Measurements from ENCODE around the gene ASB13. TPM values are rescaled to one million over a fixed set of nuclear protein-coding genes. Genes with fewer than 3 reads are reported as not detected.

The ASB13 gene
- total RNA-seq, 3 donors from 2014 or later (not counting 1 experiment from before 2014, with no cell fraction given): 0.99 to 2.4 (median 1.4) TPM

GRCh38 chr10:5625992-5626777 lies 40.2 kb downstream of the ASB13 start:
- intact Hi-C loops (cut with micrococcal nuclease): no loop called here
- H3K9me3 Mint-ChIP-seq: no peaks in the 10 kb centered on the region
- H3K4me3 Mint-ChIP-seq: no peak overlapping the region
- Histone ChIP-seq H3K4me3 (ENCODE audit: low read length) (no peak overlapping the region), H3K27me3 (ENCODE audit: control insufficient read depth, insufficient read depth, low read length) (peaks cover 5% of the 10 kb centered on the region), H3K27ac (ENCODE audit: low read length) (no peak overlapping the region), H3K9me3 (ENCODE audit: control insufficient read depth, insufficient read depth, low read length) (no peaks in the 10 kb centered on the region), H3K36me3 (ENCODE audit: control insufficient read depth, insufficient read depth, low read length) (no peaks in the 10 kb centered on the region), H3K4me1 (ENCODE audit: control insufficient read depth, insufficient read depth, low read length) (peaks cover 6% of the 10 kb centered on the region)
- DNase-seq: no peak
- TF ChIP-seq CTCF (IDR thresholded peaks at IDR 0.05): no peak
- WGBS (ENCODE audit: insufficient coverage): 78% methylated on average over 13 of the region's 13 CpGs
- no peaks in the 10 kb centered on the region for H3K36me3 Mint-ChIP-seq
- ATAC-seq: no peak
- no peak overlapping the region for H3K27ac Mint-ChIP-seq
- peaks cover 4 to 10% of the 10 kb centered on the region in 2 donors for H3K4me1 Mint-ChIP-seq
- peaks cover 8 to 15% of the 10 kb centered on the region in 2 donors for H3K27me3 Mint-ChIP-seq (ENCODE audit: low read depth in 2 of 2)

GRCh38 chr10:5624701-5625100 lies 41.7 kb downstream of the ASB13 start:
- Mint-ChIP-seq H3K36me3 (no peaks in the 10 kb centered on the region), H3K4me3 (no peak overlapping the region), H3K27me3 (ENCODE audit: low read depth in 2 of 2) (peaks cover 8 to 11% of the 10 kb centered on the region in 2 donors), H3K9me3 (no peaks in the 10 kb centered on the region), H3K4me1 (peaks cover 4 to 8% of the 10 kb centered on the region in 2 donors), H3K27ac (no peak overlapping the region)
- no peak for ATAC-seq
- Histone ChIP-seq H3K4me3 (ENCODE audit: low read length) (no peak overlapping the region), H3K9me3 (ENCODE audit: control insufficient read depth, insufficient read depth, low read length) (no peaks in the 10 kb centered on the region), H3K36me3 (ENCODE audit: control insufficient read depth, insufficient read depth, low read length) (no peaks in the 10 kb centered on the region), H3K27ac (ENCODE audit: low read length) (no peak overlapping the region), H3K27me3 (ENCODE audit: control insufficient read depth, insufficient read depth, low read length) (peaks cover 5% of the 10 kb centered on the region), H3K4me1 (ENCODE audit: control insufficient read depth, insufficient read depth, low read length) (peaks cover 6% of the 10 kb centered on the region)
- no peak for DNase-seq
- WGBS (ENCODE audit: insufficient coverage): 95% methylated on average over 24 of the region's 24 CpGs
- intact Hi-C loops (cut with micrococcal nuclease): no loop called here
- no peak for TF ChIP-seq CTCF (IDR thresholded peaks at IDR 0.05)

- Histone ChIP-seq H3K27ac (ENCODE audit: low read length) (no peak overlapping the region), H3K4me1 (ENCODE audit: control insufficient read depth, insufficient read depth, low read length) (peaks cover 6% of the 10 kb centered on the region), H3K9me3 (ENCODE audit: control insufficient read depth, insufficient read depth, low read length) (no peaks in the 10 kb centered on the region), H3K36me3 (ENCODE audit: control insufficient read depth, insufficient read depth, low read length) (no peaks in the 10 kb centered on the region), H3K27me3 (ENCODE audit: control insufficient read depth, insufficient read depth, low read length) (no peaks in the 10 kb centered on the region), H3K4me3 (ENCODE audit: low read length) (no peak overlapping the region)
- TF ChIP-seq CTCF (IDR thresholded peaks at IDR 0.05): peak; percentile 71
- H3K36me3 Mint-ChIP-seq: no peaks in the 10 kb centered on the region
- H3K27ac Mint-ChIP-seq: no peak overlapping the region
- no peaks in the 10 kb centered on the region for H3K9me3 Mint-ChIP-seq
- WGBS (ENCODE audit: insufficient coverage): 21% methylated on average over 19 of the region's 19 CpGs
- ATAC-seq: peak; percentile 83 to 98 (median 98)
- peak; percentile 59 to 85 for DNase-seq
- peaks cover 0 to 4% of the 10 kb centered on the region in 2 donors for H3K27me3 Mint-ChIP-seq (ENCODE audit: low read depth in 2 of 2)
- no peak overlapping the region for H3K4me3 Mint-ChIP-seq
- intact Hi-C loops (cut with micrococcal nuclease): loop anchor here (1.0 kb wide), 2 partner anchors 181 to 774 kb away; no protein-coding TSS in a partner anchor
- H3K4me1 Mint-ChIP-seq: no peaks in the 10 kb centered on the region
Measured at GRCh38 chr10:5623081-5623748, 43.2 kb downstream of the ASB13 start.

Data from natural killer cell (primary cell).